GM12878 (cell line): ENCODE results near the gene SELPLG. TPM values are rescaled to one million over a fixed set of nuclear protein-coding genes. Genes with fewer than 3 reads are reported as not detected.
A peak's percentile ranks its signal among the peaks of the same experiment; 100 is the strongest.

Experiments
- ATAC-seq: fragments of 200-7000 bp; cut with Tn5 transposase; 3 replicates; pipeline ENCODE4 v1.9.1; 2020; ENCODE audit warnings: mild to moderate bottlenecking, moderate library complexity
- BruUV-seq: library from RNA; stranded (reverse); fragments of 400-500 nt; replicated peaks from 2 replicates; lab custom pipeline; 2021; lab: Mats Ljungman, UMichigan
- CTCF ChIA-PET: fragments of 300-600 bp; sonication (Branson Sonifier 250); formaldehyde crosslinking; extraction: SDS; loops from one replicate; lab custom pipeline; 2021; ENCODE audit warnings: inconsistent platforms; lab: Yijun Ruan, JAX
- POLR2A ChIA-PET: fragments of 350-600 bp; formaldehyde crosslinking; extraction: SDS; loops from one replicate; lab custom pipeline; 2021; ENCODE audit warnings: inconsistent platforms; lab: Charles Lee
- RAD21 ChIA-PET: fragments of 300-600 bp; sonication (Branson Sonifier 250); formaldehyde crosslinking; loops from one replicate; lab custom pipeline; 2023; ENCODE audit warnings: antibody characterized with exemption; ENCODE audit not compliant: unreplicated experiment; lab: Charles Lee
- SMC1A ChIA-PET: fragments of 300-600 bp; sonication (Branson Sonifier 250); formaldehyde crosslinking; loops from one replicate; lab custom pipeline; 2023; ENCODE audit not compliant: unreplicated experiment, uncharacterized antibody; lab: Charles Lee
- DNase-seq: peaks from one replicate; pipeline ENCODE4 v3.0.0-alpha.2; 2011; ENCODE audit warnings: low read depth, low spot score
- FAIRE-seq: peaks from 3 replicates; lab custom pipeline; 2011; peaks lifted over from hg19 to GRCh38; lab: Jason Lieb, UNC
- H2AFZ ChIP-seq: 2 replicates; pipeline ENCODE4 v1.6.0; 2011; ENCODE audit warnings: low read depth, low read length, control low read depth; ENCODE audit not compliant: control insufficient read depth
- H3K27ac ChIP-seq: 2 replicates; pipeline ENCODE4 v1.5.1; 2011; ENCODE audit warnings: control low read depth; ENCODE audit not compliant: control insufficient read depth, insufficient read depth
- H3K27me3 ChIP-seq, 2 experiments: replicated peaks in 1 of 2; 2 replicates each; pipeline versions ENCODE4 v1.6.0 to v1.6.1; 2011; ENCODE audit warnings: low read length in 1 of 2; ENCODE audit not compliant: control insufficient read depth in 2 of 2, insufficient read depth in 2 of 2
- H3K36me3 ChIP-seq, 2 experiments: 2 replicates each; pipeline ENCODE4 v1.5.1; 2011; ENCODE audit warnings: low read length in 1 of 2; ENCODE audit not compliant: control insufficient read depth in 2 of 2, insufficient read depth in 2 of 2
- H3K4me1 ChIP-seq: 2 replicates; pipeline ENCODE4 v1.6.1; 2011; ENCODE audit warnings: mild to moderate bottlenecking, low read length, moderate library complexity, mixed read lengths; ENCODE audit not compliant: control insufficient read depth, insufficient read depth
- H3K4me2 ChIP-seq: 2 replicates; pipeline ENCODE4 v1.6.0; 2011; ENCODE audit warnings: control low read depth; ENCODE audit not compliant: control insufficient read depth, insufficient read depth
- H3K4me3 ChIP-seq: fragments of 200-600 bp; sonication (generic); 2 replicates; pipeline ENCODE4 v1.5.1; 2016
- H3K79me2 ChIP-seq: 2 replicates; pipeline ENCODE4 v1.6.0; 2011; ENCODE audit warnings: low read length; ENCODE audit not compliant: control insufficient read depth, insufficient read depth
- H3K9ac ChIP-seq: 2 replicates; pipeline ENCODE4 v1.8.0; 2011; ENCODE audit warnings: low read length, control low read depth, mixed read lengths; ENCODE audit not compliant: control insufficient read depth, insufficient read depth
- H3K9me3 ChIP-seq: replicated peaks from 3 replicates; pipeline ENCODE4 v1.5.1; 2011; ENCODE audit warnings: mild to moderate bottlenecking, low read length; ENCODE audit not compliant: control insufficient read depth, insufficient read depth
- H4K20me1 ChIP-seq: 2 replicates; pipeline ENCODE4 v1.6.0; 2011; ENCODE audit not compliant: control insufficient read depth, insufficient read depth
- BACH1 ChIP-seq: fragments of 450-650 bp; IDR thresholded peaks from 2 replicates; pipeline ENCODE4 v1.6.1; 2017; ENCODE audit warnings: mild to moderate bottlenecking, borderline replicate concordance
- CUX1 ChIP-seq: IDR thresholded peaks from 2 replicates; pipeline ENCODE4 v1.6.1; 2012; ENCODE audit warnings: improper control_type of control experiment, low read depth, low read length; ENCODE audit not compliant: insufficient replicate concordance
- HDAC6 ChIP-seq: fragments of 200-600 bp; sonication (generic); IDR thresholded peaks from one replicate; pipeline ENCODE4 v1.8.0; 2017; ENCODE audit warnings: antibody characterized with exemption; ENCODE audit not compliant: unreplicated experiment
- JUND ChIP-seq: IDR thresholded peaks from 2 replicates; pipeline ENCODE4 v1.6.1; 2012; ENCODE audit warnings: low read depth, mild to moderate bottlenecking, low read length, improper control_type of control experiment, moderate library complexity
- LARP7 ChIP-seq: fragments of 450-650 bp; IDR thresholded peaks from 2 replicates; pipeline ENCODE4 v1.6.1; 2017; ENCODE audit warnings: mild to moderate bottlenecking
- MEF2B ChIP-seq: fragments of 450-650 bp; IDR thresholded peaks from 2 replicates; pipeline ENCODE4 v1.6.1; 2018; ENCODE audit warnings: mild to moderate bottlenecking, moderate library complexity; ENCODE audit not compliant: partially characterized antibody, poor library complexity, severe bottlenecking
- MTA3 ChIP-seq: IDR thresholded peaks from 2 replicates; pipeline ENCODE4 v1.6.1; 2012; ENCODE audit warnings: low read length, inconsistent platforms, borderline replicate concordance
- NBN ChIP-seq: fragments of 450-650 bp; IDR thresholded peaks from 2 replicates; pipeline ENCODE4 v1.6.1; 2016
- NR2C1 ChIP-seq: fragments of 450-650 bp; IDR thresholded peaks from 2 replicates; pipeline ENCODE4 v1.6.1; 2017; ENCODE audit warnings: antibody characterized with exemption, mild to moderate bottlenecking, moderate library complexity
- SP1 ChIP-seq: IDR thresholded peaks from one replicate; pipeline ENCODE4 v1.6.1; 2011; ENCODE audit warnings: low read depth, low read length
- SRF ChIP-seq, 2 experiments: IDR thresholded peaks; 2 replicates each; pipeline ENCODE4 v1.6.1; 2011; ENCODE audit warnings: low read depth in 2 of 2, low read length in 2 of 2, mild to moderate bottlenecking in 1 of 2, moderate library complexity in 1 of 2
- STAT3 ChIP-seq: IDR thresholded peaks from 2 replicates; pipeline ENCODE4 v1.6.1; 2011; ENCODE audit warnings: low read depth, low read length, improper control_type of control experiment
- SUPT20H ChIP-seq: IDR thresholded peaks from 2 replicates; pipeline ENCODE4 v1.6.1; 2011; ENCODE audit warnings: low read depth, mild to moderate bottlenecking, low read length, moderate library complexity, borderline replicate concordance; ENCODE audit not compliant: control insufficient read depth
- ZNF274 ChIP-seq: IDR thresholded peaks from one replicate; pipeline ENCODE4 v1.8.0; 2011; ENCODE audit not compliant: insufficient read length, insufficient read depth
- WGBS: methylation state at CpG from one replicate; pipeline ENCODE4 v1.1.6; 2016; ENCODE audit warnings: low lambda C conversion rate; ENCODE audit not compliant: insufficient replicate concordance, insufficient coverage; ENCODE audit errors: missing lambda C conversion rate; 5-methylcytosine and 5-hydroxymethylcytosine counted together
- in situ Hi-C: fragments of 300-500 bp; cut with MboI; formaldehyde crosslinking; loops from 9 replicates; pipeline ENCODE4 v1.14.3; 2018; ENCODE audit warnings: mixed read lengths
- intact Hi-C: fragments of 100-400 bp; cut with micrococcal nuclease; formaldehyde crosslinking; loops from one replicate; pipeline ENCODE4 v1.14.2; 2022; ENCODE audit not compliant: unreplicated experiment
- polyA plus RNA-seq, 11 experiments: library from polyadenylated mRNA; depleted of rRNA in 4 of 11; unstranded in 6 of 11; stranded (reverse) in 5 of 11; fragments of >200 nt; fragmentation: Nextera tagmentation in 4 of 11; fragmentation: Illumina TruSeq in 1 of 11; extraction: Ambion mirVana in 4 of 11; extraction: Trizol in 1 of 11; gene quantifications; 1 replicate in 1 of 11; 2 replicates in 10 of 11; pipeline versions ENCODE4 v1.2.1 to v1.2.3, GENCODE V29; 2011 to 2016; ENCODE audit warnings: inconsistent platforms in 2 of 11, missing spikeins in 2 of 11, low read depth in 1 of 11
- total RNA-seq, 4 experiments: library from RNA; depleted of rRNA in 3 of 4; stranded (reverse); fragments of >200 nt in 3 of 4; fragmentation: Illumina TruSeq in 1 of 4; extraction: Trizol in 1 of 4; gene quantifications; 2 replicates each; pipeline versions ENCODE4 v1.2.1 to v1.2.3, GENCODE V29; 2013 to 2021

The SELPLG gene
- total and polyA plus RNA-seq, 10 of the 15 experiments (the other 5 are each of a cell fraction or from before 2014, with no cell fraction given), result 3.2 to 32.3 (median 23.9) TPM

- intact Hi-C loops (no loop called here), in situ Hi-C loops (no loop called here)
- Histone ChIP-seq H3K4me1 (peaks cover 60% of the 10 kb centered on the region), H3K27ac (peak overlapping the region; percentile 65), H3K4me2 (peak overlapping the region; percentile 13; the same call in 1 of the 2 replicates), H3K4me3 (no peak overlapping the region), H3K9ac (no peak overlapping the region), H3K27me3 (no peaks in the 10 kb centered on the region), H4K20me1 (no peaks in the 10 kb centered on the region), H2AFZ (no peak overlapping the region), H3K79me2 (no peaks in the 10 kb centered on the region), H3K9me3 (peaks cover 13% of the 10 kb centered on the region; the same call in 2 of the 3 replicates), H3K36me3 (no peaks in the 10 kb centered on the region)
- POLR2A ChIA-PET, result interaction anchor here (0.6 to 3.5 kb wide), 9 partner anchors 18 to 113 kb away, joined by 3 to 44 read pairs (median 3); no protein-coding TSS in a partner anchor
- DNase-seq (no peak), FAIRE-seq (no peak), ATAC-seq (no peak)
- no TSS peak for BruUV-seq
- CTCF ChIA-PET, result interaction anchor here (0.7 to 17.2 kb wide), 6 partner anchors 9 to 189 kb away, joined by 3 to 866 read pairs (median 3); partner anchors contain the start of genes ISCU and SART3
- RAD21 ChIA-PET, result interaction anchor here (0.6 to 15.9 kb wide), 6 partner anchors 15 to 338 kb away, joined by 3 to 633 read pairs (median 4); partner anchors contain the start of genes ISCU, SART3, SELPLG and TMEM119
- SMC1A ChIA-PET, result interaction anchor here (0.9 to 11.4 kb wide), 4 partner anchors 24 to 190 kb away, joined by 3 to 718 read pairs (median 4); partner anchors contain the start of genes ISCU and SART3
- 94% methylated on average over 8 of the region's 8 CpGs for WGBS
- TF ChIP-seq BACH1 (no peak), SUPT20H (no peak), NBN (no peak), SRF (IDR thresholded peaks at IDR 0.05; ENCODE audit: low read depth in 2 of 2, low read length in 2 of 2) (no peak), NR2C1 (no peak), HDAC6 (no peak), STAT3 (no peak), MTA3 (no peak), JUND (no peak), SP1 (no peak), LARP7 (no peak), ZNF274 (no peak), CUX1 (no peak), MEF2B (no peak)
Observed at GRCh38 chr12:108612788-108613282, 20.9 kb downstream of the SELPLG start.
